SKM-1 treated with dmso at 0.1 percent for 144 hours (cell line): ENCODE measurements around the gene GPRIN1.

Source experiments
- DNase-seq: peaks from one replicate; lab custom pipeline; 2025; ENCODE audit not compliant: unreplicated experiment; lab: John Stamatoyannopoulos, UW

Gene GPRIN1

GRCh38 chr5:176609724-176610434, at the start of gene GPRIN1:
TSS of gene GPRIN1 (minus strand) at chr5:176610156. CDS start at chr5:176599834, 10,322 bp downstream.
- peak; percentile 30 for DNase-seq

GRCh38 chr5:176659512-176659839, 49.5 kb upstream of the GPRIN1 start:
- DNase-seq, result no peak

DNA sequence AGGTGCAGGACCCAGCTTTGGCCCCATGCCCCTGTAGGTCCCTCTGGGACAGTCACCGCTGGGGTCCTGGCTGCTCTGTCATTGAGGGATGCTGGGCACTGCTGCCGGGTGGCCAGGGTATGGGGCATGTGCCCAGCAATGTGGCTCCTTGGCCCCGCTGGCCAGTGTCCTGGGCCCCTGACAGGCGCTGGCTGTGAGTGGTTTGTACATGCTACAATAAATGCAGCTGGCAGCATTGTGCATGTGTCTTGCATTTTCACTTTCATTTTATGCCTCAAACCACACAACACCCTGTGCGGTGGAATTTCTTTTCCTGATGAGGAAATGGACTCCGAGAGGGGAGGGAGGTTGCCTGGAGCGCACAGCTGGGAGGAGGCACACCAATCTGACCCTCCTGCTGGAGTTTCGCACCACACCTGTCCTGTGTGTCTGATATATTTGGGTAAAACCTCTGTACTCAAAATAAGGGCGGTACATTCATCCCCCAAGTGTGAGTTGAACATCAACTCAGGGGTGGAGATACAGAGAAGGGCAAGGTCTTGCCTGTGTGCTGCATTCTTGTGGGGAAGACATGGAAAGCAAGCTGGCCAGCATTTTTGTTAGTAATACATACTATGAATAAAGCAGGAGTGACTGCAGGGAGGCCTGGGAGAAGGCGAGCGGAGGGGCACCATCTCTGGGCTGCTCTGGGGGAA, 49.0 kb upstream of the GPRIN1 start:
- DNase-seq, result no peak

GRCh38 chr5:176658007-176658599, 48.1 kb upstream of the GPRIN1 start:
- peak; percentile 53 for DNase-seq

GRCh38 chr5:176656467-176656990, 46.6 kb upstream of the GPRIN1 start:
- no peak for DNase-seq

DNA sequence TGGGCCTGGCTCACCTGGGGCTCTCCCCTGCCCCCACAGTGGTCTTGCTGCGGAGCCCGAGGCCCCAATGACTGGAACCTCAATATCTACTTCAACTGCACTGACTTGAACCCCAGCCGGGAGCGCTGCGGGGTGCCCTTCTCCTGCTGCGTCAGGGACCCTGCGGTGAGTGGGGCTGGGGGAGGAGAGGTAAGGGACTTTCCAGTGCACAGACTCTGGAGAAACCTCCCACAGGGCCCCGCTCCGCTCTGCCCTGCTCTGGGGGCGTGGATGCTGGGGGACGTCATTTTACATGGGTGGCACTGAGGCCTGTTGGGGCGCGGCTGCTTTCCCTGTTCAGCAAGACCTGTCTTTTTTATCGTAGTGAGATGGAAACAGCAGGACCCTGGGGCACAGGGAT, 44.9 kb upstream of the GPRIN1 start:
- DNase-seq, result no peak

DNA sequence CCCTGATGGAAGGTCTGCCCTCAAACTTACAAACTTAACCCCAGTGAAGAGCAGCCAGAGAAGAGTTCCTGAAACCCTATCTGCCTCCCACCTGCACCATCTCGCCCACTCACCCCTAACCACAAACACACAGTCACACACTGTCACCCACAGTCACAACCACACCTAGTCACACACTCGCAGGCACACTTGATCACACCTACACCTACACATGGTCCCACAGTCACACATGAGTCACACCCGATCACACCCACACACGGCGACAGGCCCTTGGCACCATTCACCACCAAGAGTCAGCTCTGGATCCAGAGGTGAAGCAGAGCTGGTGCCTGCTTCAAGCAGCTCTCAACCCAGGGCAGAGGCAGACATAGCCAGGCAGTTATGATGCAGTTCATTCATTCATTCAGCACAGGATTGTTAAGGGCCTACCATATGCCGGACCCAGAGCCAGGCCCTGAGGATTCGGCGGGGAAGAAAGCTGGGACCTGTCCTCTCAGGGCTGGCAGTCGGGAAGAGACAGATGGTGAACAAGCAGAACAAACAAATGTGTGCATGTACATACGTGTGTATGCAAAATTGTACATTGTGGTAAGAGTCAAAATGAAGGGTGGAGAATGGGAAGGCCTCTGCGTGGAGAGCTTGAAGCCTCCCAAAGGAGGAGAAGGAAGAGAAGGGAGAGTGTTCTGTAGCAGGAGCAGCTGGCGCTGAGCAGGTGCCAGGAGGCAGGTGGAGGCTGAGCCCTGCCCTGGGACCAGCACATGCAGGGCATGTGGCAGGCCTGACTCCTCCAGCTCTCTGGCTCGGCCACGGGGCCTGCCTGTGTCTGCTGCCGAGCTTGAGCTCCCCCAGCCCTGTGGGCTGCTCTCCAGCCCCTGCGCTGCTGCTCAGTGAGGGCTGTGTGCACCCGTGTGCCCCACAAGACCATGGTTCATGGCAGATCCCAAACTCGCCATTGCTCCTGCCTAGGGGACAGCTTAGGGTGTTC, 43.7 kb upstream of the GPRIN1 start:
- no peak for DNase-seq

- DNase-seq, result no peak
Observed at GRCh38 chr5:176652136-176652535, 42.2 kb upstream of the GPRIN1 start.

DNA sequence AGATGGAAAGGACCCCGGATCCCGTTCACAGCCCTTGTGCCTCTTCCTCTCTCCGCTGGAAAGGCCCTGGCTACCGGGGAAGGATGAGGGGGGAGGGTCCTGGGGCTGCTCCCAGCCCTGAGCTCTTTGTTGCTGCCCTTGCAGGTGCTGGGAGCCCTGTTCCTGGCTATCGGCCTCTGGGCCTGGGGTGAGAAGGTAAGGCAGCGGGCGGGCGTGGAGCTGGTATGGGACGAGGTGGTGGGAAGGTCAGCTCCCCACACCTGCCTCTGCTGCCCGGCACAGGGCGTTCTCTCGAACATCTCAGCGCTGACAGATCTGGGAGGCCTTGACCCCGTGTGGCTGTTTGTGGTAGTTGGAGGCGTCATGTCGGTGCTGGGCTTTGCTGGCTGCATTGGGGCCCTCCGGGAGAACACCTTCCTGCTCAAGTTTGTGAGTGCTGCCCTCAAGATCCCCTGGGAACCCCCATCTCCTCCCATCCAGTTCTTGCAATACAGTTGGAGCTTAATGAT, 41.6 kb upstream of the GPRIN1 start:
- DNase-seq, result no peak

DNA sequence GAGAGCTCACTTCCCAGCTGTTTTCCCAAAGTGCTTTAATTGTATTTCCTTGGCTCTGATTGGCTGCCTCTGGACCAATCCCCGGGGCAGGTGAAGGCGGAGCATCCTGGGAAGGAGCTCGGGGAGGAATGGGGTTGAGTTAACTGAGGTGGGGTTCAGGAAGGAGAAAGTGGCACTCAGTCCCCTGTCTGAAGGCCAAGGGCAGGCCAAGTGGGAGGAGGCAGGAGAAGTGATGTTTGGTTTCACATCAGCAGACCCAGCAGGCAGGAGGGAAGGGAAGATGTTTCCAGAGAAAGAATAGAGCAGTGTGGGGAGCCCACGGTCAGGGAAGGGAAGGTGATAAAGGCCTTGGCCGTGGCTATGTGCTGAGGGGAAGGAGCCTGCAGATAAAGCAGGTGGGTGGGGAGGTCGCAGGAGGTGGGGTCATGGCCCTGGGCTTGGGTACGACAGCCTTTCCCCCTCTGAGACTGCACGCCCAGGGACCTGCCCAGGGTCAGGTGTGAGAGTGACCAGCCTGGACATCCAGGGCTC, 40.5 kb upstream of the GPRIN1 start:
- no peak for DNase-seq

GRCh38 chr5:176648474-176649194, 38.7 kb upstream of the GPRIN1 start:
- no peak for DNase-seq

- DNase-seq, result no peak
Observed at GRCh38 chr5:176647843-176648473, 38.0 kb upstream of the GPRIN1 start.

DNA sequence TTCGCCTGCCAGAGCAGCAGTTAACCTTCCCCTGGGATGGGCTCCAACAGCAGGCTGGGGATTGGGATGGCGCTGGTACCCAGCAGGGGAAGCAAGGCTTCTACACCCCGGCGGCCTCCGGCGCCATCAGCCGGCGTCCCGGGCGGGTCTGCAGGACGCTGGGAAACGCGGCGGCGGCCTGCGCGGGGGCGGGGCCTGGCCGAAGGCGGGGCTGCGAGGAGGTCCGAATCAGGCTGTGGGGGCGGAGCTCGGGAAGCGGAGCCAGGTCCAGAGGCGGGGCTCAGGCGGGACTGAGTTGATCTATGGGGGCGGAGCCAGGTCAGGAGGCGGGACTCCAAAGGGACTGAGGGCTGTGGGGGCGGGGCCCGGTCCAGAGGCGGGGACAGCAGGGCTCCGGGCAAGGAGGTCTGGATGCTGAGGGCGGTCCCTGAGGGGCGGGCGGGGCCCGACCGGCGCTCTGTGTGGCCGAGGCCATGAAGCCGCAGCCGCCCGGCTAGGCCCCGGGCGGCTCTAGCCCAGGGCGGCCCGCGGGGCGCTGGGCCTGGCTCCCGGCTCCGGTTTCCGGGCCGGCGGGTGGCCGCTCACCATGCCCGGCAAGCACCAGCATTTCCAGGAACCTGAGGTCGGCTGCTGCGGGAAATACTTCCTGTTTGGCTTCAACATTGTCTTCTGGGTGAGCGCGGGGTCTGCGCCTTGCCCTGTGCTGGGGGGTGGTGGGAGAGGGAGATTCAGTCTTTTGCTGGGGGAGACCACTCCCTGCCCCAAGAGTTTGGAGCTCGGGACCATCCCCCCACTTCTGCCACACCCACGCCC, 37.3 kb upstream of the GPRIN1 start, which contains the start of gene TSPAN17:
Gene TSPAN17, plus strand, starts transcription at position 455 of the 813 bp plus-strand sequence. Its CDS starts 132 bp downstream, at position 587.
- peak; percentile 98 for DNase-seq

DNA sequence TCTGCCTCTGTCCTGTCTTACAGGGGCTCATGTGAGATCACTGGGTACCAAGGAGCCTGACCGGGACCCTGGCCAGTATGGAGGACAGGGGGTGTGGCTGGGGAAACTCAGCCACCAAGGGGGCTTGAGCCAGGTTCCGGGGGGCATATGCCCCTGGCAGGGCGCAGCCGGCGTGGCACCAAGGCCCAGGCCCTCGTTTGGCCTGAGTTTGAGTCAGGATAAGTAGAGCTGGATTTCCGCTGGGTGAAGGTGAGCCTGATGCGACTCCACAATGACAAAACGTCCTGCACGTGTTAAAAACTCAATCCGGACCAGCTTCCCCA, 36.7 kb upstream of the GPRIN1 start:
- DNase-seq, result no peak

GRCh38 chr5:176646049-176646706, 36.2 kb upstream of the GPRIN1 start:
- DNase-seq, result no peak

DNA sequence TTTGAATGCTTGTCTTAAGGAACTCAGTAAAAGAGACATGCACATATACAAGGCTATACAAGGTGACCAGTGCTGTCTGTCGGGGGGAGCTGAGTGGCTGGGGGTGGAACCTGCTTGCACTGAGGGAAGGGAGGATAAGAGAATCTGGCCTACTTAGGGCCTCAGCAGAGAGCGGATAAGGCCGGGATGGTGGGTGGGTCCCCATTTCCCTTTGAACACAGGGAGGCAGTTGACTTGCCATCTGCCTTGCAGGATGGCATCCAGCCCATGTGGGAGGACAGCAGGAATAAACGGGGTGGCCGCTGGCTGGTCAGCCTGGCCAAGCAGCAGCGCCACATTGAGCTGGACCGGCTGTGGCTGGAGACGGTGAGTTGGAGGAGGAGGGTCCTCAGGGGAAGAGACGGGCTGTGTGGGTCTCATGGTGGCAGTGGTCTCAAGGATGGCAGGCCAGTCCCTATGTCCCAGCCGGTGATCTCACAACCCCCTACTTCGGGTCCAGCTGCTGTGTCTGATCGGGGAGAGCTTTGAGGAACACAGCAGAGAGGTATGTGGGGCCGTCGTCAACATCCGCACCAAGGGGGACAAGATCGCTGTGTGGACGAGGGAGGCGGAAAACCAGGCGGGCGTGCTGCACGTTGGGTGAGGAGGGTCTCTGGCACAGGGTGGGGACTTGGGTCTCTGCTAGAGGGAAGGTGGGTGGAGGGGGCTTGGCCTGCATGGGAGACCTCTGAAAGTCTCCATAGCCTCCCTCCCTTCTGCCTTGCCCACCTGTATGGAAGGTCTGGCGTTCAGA, 35.1 kb upstream of the GPRIN1 start:
- DNase-seq, result no peak

GRCh38 chr5:176644294-176644693, 34.3 kb upstream of the GPRIN1 start:
- DNase-seq, result no peak
